ENCODE results near the gene SRRM5. TPM values are rescaled to one million over a fixed set of nuclear protein-coding genes. Genes with fewer than 3 reads are reported as not detected.

Gene SRRM5
- total RNA-seq, 1 donor from 2014 or later, result 0.29 TPM

- Histone ChIP-seq H3K27ac (no peak overlapping the region), H3K9me3 (no peaks in the 10 kb centered on the region), H3K27me3 (no peaks in the 10 kb centered on the region), H3K36me3 (no peaks in the 10 kb centered on the region), H3K4me1 (no peaks in the 10 kb centered on the region), H3K4me3 (no peak overlapping the region)
- no peak for TF ChIP-seq CTCF (IDR thresholded peaks at IDR 0.05)
- intact Hi-C loops (cut with DNase I), result no loop called here
- DNase-seq (no peak), ATAC-seq (peak; percentile 50)
Measured at GRCh38 chr19:43625918-43626579, 14.2 kb downstream of the SRRM5 start.

GRCh38 chr19:43626838-43627237, 14.9 kb downstream of the SRRM5 start:
- intact Hi-C loops (cut with DNase I), result no loop called here
- TF ChIP-seq CTCF (IDR thresholded peaks at IDR 0.05), result no peak
- no peak overlapping the region for H3K27ac ChIP-seq
- H3K9me3 ChIP-seq, result no peaks in the 10 kb centered on the region
- no peaks in the 10 kb centered on the region for H3K4me1 ChIP-seq
- no peak overlapping the region for H3K4me3 ChIP-seq
- DNase-seq (no peak), ATAC-seq (no peak)
- no peaks in the 10 kb centered on the region for H3K36me3 ChIP-seq
- H3K27me3 ChIP-seq, result no peaks in the 10 kb centered on the region

- no peak for ATAC-seq
- no peak for DNase-seq
- intact Hi-C loops (cut with DNase I), result no loop called here
Measured at GRCh38 chr19:43628646-43629326, 16.9 kb downstream of the SRRM5 start.

GRCh38 chr19:43631491-43631890, 19.6 kb downstream of the SRRM5 start:
- TF ChIP-seq CTCF (IDR thresholded peaks at IDR 0.05), result no peak
- Histone ChIP-seq H3K9me3 (no peaks in the 10 kb centered on the region), H3K27ac (no peak overlapping the region), H3K4me1 (no peaks in the 10 kb centered on the region), H3K27me3 (no peaks in the 10 kb centered on the region), H3K36me3 (no peaks in the 10 kb centered on the region), H3K4me3 (no peak overlapping the region)
- ATAC-seq, result no peak
- intact Hi-C loops (cut with DNase I), result no loop called here
- DNase-seq, result no peak

More at GRCh38 chr19:43628646-43629326, 16.9 kb downstream of the SRRM5 start:
- no peaks in the 10 kb centered on the region for H3K36me3 ChIP-seq
- H3K27me3 ChIP-seq, result no peaks in the 10 kb centered on the region
- H3K4me1 ChIP-seq, result no peaks in the 10 kb centered on the region
- no peak overlapping the region for H3K27ac ChIP-seq
- no peaks in the 10 kb centered on the region for H3K9me3 ChIP-seq
- no peak overlapping the region for H3K4me3 ChIP-seq
- no peak for TF ChIP-seq CTCF (IDR thresholded peaks at IDR 0.05)

GRCh38 chr19:43633520-43633919, 21.6 kb downstream of the SRRM5 start:
- H3K4me3 ChIP-seq, result no peak overlapping the region
- no peaks in the 10 kb centered on the region for H3K27me3 ChIP-seq
- H3K4me1 ChIP-seq, result no peaks in the 10 kb centered on the region
- DNase-seq (no peak), ATAC-seq (no peak)
- H3K9me3 ChIP-seq, result no peaks in the 10 kb centered on the region
- intact Hi-C loops (cut with DNase I), result no loop called here
- H3K27ac ChIP-seq, result no peak overlapping the region
- no peaks in the 10 kb centered on the region for H3K36me3 ChIP-seq
- TF ChIP-seq CTCF (IDR thresholded peaks at IDR 0.05), result no peak
